Thymus (tissue), 11 donors: ENCODE results near the gene DLST. TPM values are rescaled to one million over a fixed set of nuclear protein-coding genes. Genes with fewer than 3 reads are reported as not detected.
A peak's percentile ranks its signal among the peaks of the same experiment; 100 is the strongest.

Experiments
- DNase-seq, 9 donors: peaks; one replicate each; pipeline ENCODE4 v3.0.0-alpha.2; 2013; ENCODE audit warnings: low spot score in 9 of 9, low read depth in 6 of 9, missing footprints in 1 of 9
- H3K27ac ChIP-seq, 2 donors: one replicate each; pipeline ENCODE4 v1.5.1; 2013; ENCODE audit warnings: control low read depth in 1 of 2, low read depth in 1 of 2, low read length in 1 of 2, mild to moderate bottlenecking in 1 of 2, moderate library complexity in 1 of 2
- H3K27me3 ChIP-seq, 2 donors: one replicate each; pipeline ENCODE4 v1.5.1; 2013; ENCODE audit warnings: low read length in 1 of 2; ENCODE audit not compliant: control insufficient read depth in 2 of 2, insufficient read depth in 1 of 2
- H3K36me3 ChIP-seq, 2 donors: one replicate each; pipeline ENCODE4 v1.5.1; 2013; ENCODE audit warnings: low read length in 1 of 2, mild to moderate bottlenecking in 1 of 2, moderate library complexity in 1 of 2; ENCODE audit not compliant: control insufficient read depth in 2 of 2, insufficient read depth in 2 of 2
- H3K4me1 ChIP-seq, 2 donors: one replicate each; pipeline ENCODE4 v1.5.1; 2013; ENCODE audit warnings: low read length in 2 of 2; ENCODE audit not compliant: control insufficient read depth in 2 of 2, insufficient read depth in 2 of 2
- H3K4me3 ChIP-seq, 2 donors: one replicate each; pipeline ENCODE4 v1.5.1; 2013; ENCODE audit warnings: low read length in 2 of 2, control low read depth in 1 of 2, mild to moderate bottlenecking in 1 of 2
- H3K9me3 ChIP-seq, 2 donors: one replicate each; pipeline ENCODE4 v1.5.1; 2013; ENCODE audit warnings: low read length in 1 of 2, mild to moderate bottlenecking in 1 of 2; ENCODE audit not compliant: control insufficient read depth in 2 of 2, insufficient read depth in 1 of 2
- WGBS: extraction: QIAGEN DNeasy Blood & Tissue Kit; methylation state at CpG from one replicate; pipeline ENCODE4 v1.1.7; 2013; 5-methylcytosine and 5-hydroxymethylcytosine counted together
- polyA plus RNA-seq: library from polyadenylated mRNA; stranded (reverse); fragments of 200-250 nt; gene quantifications from one replicate; pipeline ENCODE4 v1.2.3, GENCODE V29; 2013
- total RNA-seq: library from RNA; stranded (reverse); fragments of 120-200 nt; gene quantifications from one replicate; pipeline ENCODE4 v1.2.4, GENCODE V29; 2013
- donor health status: healthy.

The DLST gene
- total and polyA plus RNA-seq, 2 donors, result 29.8 to 49.4 TPM

- peak in 1 of 9 donors; percentile 43 for DNase-seq
- H3K27ac ChIP-seq, result peak overlapping the region in 1 of 2 donors; percentile 2
Measured at GRCh38 chr14:74841230-74842207, 40.2 kb upstream of the DLST start.

GRCh38 chr14:74843653-74844052 lies 38.1 kb upstream of the DLST start:
- Histone ChIP-seq H3K27me3 (no peaks in the 10 kb centered on the region), H3K27ac (no peak overlapping the region), H3K4me3 (no peak overlapping the region), H3K9me3 (no peaks in the 10 kb centered on the region), H3K4me1 (peaks cover 3 to 5% of the 10 kb centered on the region in 2 donors), H3K36me3 (peaks cover 3 to 4% of the 10 kb centered on the region in 2 donors)
- no peak for DNase-seq

More at GRCh38 chr14:74841230-74842207, 40.2 kb upstream of the DLST start:
- WGBS, result 63% methylated on average over 4 of the region's 4 CpGs
- H3K36me3 ChIP-seq, result peaks cover 3 to 4% of the 10 kb centered on the region in 2 donors
- peaks cover 10% of the 10 kb centered on the region in 2 donors for H3K4me1 ChIP-seq
- H3K9me3 ChIP-seq, result no peaks in the 10 kb centered on the region
- no peaks in the 10 kb centered on the region for H3K27me3 ChIP-seq
- H3K4me3 ChIP-seq, result no peak overlapping the region

- no peak overlapping the region for H3K27ac ChIP-seq
- no peak overlapping the region for H3K4me3 ChIP-seq
- H3K4me1 ChIP-seq, result peaks cover 3 to 4% of the 10 kb centered on the region in 2 donors
- H3K36me3 ChIP-seq, result no peaks in the 10 kb centered on the region
- H3K27me3 ChIP-seq, result no peaks in the 10 kb centered on the region
- no peak for DNase-seq
- H3K9me3 ChIP-seq, result no peaks in the 10 kb centered on the region
- WGBS, result 94% methylated on average over 3 of the region's 3 CpGs
Measured at GRCh38 chr14:74846168-74846567, 35.5 kb upstream of the DLST start.

- no peaks in the 10 kb centered on the region for H3K9me3 ChIP-seq
- 96% methylated on average over 1 of the region's 1 CpG for WGBS
Measured at GRCh38 chr14:74846968-74847665, 34.6 kb upstream of the DLST start.

GRCh38 chr14:74848768-74849167 lies 32.9 kb upstream of the DLST start:
- H3K4me3 ChIP-seq, result no peak overlapping the region
- no peak for DNase-seq
- 91% methylated on average over 2 of the region's 2 CpGs for WGBS
- H3K9me3 ChIP-seq, result no peaks in the 10 kb centered on the region
- no peaks in the 10 kb centered on the region for H3K36me3 ChIP-seq
- H3K4me1 ChIP-seq, result no peaks in the 10 kb centered on the region
- no peaks in the 10 kb centered on the region for H3K27me3 ChIP-seq
- no peak overlapping the region for H3K27ac ChIP-seq

More at GRCh38 chr14:74846968-74847665, 34.6 kb upstream of the DLST start:
- Histone ChIP-seq H3K4me1 (no peaks in the 10 kb centered on the region), H3K36me3 (no peaks in the 10 kb centered on the region), H3K4me3 (no peak overlapping the region), H3K27ac (no peak overlapping the region), H3K27me3 (no peaks in the 10 kb centered on the region)
- no peak for DNase-seq

GRCh38 chr14:74852922-74853530 lies 28.7 kb upstream of the DLST start:
- DNase-seq, result no peak
- Histone ChIP-seq H3K36me3 (no peaks in the 10 kb centered on the region), H3K27me3 (no peaks in the 10 kb centered on the region), H3K27ac (peak overlapping the region in 1 of 2 donors; percentile 18), H3K4me3 (no peak overlapping the region), H3K9me3 (no peaks in the 10 kb centered on the region), H3K4me1 (peaks cover 2 to 7% of the 10 kb centered on the region in 2 donors)
- WGBS, result 72% methylated on average over 2 of the region's 2 CpGs

DNA sequence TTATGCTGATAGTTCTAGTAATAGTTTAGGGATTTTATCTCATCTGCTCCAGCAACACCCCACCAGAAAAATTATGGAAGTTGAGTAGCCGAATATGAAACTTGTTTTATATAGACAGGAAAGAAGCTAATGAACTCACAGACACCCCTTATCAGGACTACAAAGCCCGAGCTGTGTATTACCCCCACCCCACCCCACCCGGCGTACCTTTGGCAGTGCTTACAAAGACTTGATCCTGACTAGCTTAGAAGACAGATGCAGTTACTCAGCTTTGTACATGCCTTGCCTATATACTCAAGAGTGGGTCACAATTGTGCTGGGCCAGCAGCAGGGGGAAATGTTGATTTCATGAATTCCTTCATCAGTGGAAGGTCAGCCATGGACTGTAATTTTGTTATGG lies 28.1 kb upstream of the DLST start:
- H3K27ac ChIP-seq, result no peak overlapping the region
- H3K9me3 ChIP-seq, result no peaks in the 10 kb centered on the region
- no peaks in the 10 kb centered on the region for H3K36me3 ChIP-seq
- DNase-seq, result no peak
- H3K4me1 ChIP-seq, result peaks cover 2 to 7% of the 10 kb centered on the region in 2 donors
- no peak overlapping the region for H3K4me3 ChIP-seq
- 84% methylated on average over 4 of the region's 4 CpGs for WGBS
- no peaks in the 10 kb centered on the region for H3K27me3 ChIP-seq

GRCh38 chr14:74855021-74855420 lies 26.7 kb upstream of the DLST start:
- DNase-seq, result no peak
- Histone ChIP-seq H3K9me3 (no peaks in the 10 kb centered on the region), H3K36me3 (no peaks in the 10 kb centered on the region), H3K27ac (no peak overlapping the region), H3K4me3 (no peak overlapping the region), H3K27me3 (no peaks in the 10 kb centered on the region), H3K4me1 (peaks cover 2 to 7% of the 10 kb centered on the region in 2 donors)
- WGBS, result 90% methylated on average over 7 of the region's 7 CpGs
